Keratinocyte (primary cell): ENCODE measurements around the gene CBARP.

ENCODE experiments used
- CTCF ChIP-seq, 3 experiments: IDR thresholded peaks in 1 of 3; conservative IDR thresholded peaks in 1 of 3; optimal IDR thresholded peaks in 1 of 3; 2 replicates in 2 of 3; 3 replicates in 1 of 3; pipeline versions ENCODE3 to v1.5.1; 2011; ENCODE audit warnings: low read length in 3 of 3, mild to moderate bottlenecking in 3 of 3, moderate library complexity in 2 of 3, control low read depth in 1 of 3, inconsistent platforms in 1 of 3; ENCODE audit not compliant: insufficient read depth in 2 of 3; ENCODE audit errors: extremely low read depth in 1 of 3
- EZH2 ChIP-seq: IDR thresholded peaks from one replicate; pipeline ENCODE4 v1.6.1; 2012; ENCODE audit warnings: inconsistent platforms, mild to moderate bottlenecking, low read length, moderate library complexity

GRCh38 chr19:1258163-1258492, 20.3 kb upstream of the CBARP start:
- TF ChIP-seq EZH2: no peak
- no peak for TF ChIP-seq CTCF (optimal IDR thresholded peaks at IDR 0.05 in 1 of 3, IDR thresholded peaks at IDR 0.05 in 1 of 3, conservative IDR thresholded peaks at IDR 0.05 in 1 of 3; ENCODE audit: extremely low read depth in 1 of 3, insufficient read depth in 2 of 3, low read length in 3 of 3)
